Measurements from ENCODE around the gene TNRC6C.
"Not testable (repeated sequence)": the region's sequence is repeated elsewhere in the genome, so short reads cannot be mapped to it uniquely, and the experiment has no call there.

The TNRC6C gene

DNA sequence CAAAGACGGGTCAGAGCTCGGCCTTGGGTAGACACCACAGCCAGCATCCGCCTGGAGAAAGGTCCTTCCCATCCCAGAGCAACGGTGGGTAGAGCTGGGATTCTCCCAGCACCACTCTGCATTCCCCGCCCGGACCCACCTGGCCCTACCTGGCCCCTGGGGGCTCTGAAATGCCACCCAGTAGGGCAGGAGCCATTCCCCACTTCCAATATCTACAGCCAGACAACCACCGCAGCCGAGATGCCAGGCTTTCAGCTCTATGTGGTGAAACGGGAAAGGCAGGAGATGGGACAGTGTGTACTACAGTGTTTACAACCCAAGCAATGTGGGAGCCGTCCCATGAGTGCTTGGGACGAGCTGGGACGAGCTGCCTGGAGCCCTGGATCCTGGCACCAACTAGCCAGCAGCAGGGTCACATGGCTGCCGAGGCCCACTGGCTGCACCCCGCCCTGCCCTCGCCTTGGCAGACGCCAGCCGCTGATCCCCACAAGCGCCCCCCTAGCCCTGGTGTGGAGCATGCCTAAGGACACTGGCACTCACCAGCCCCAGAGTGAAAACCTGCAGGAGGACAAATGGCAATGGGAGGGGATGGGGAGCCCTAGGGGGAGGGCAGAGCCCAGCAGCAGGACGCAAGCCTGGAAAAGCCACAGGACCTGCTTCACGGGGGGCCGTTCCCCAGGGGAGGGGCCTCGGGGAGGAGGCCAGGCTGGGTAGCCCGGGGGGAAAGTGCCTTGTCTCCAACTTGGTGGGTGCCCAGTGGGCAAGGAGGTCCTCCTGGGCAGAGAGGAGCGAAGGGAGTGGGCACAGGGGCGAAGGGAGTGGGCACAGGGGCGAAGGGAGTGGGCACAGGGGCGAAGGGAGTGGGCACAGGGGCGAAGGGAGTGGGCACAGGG, 156.6 kb downstream of the TNRC6C start:
- FAIRE-seq, result no peak

DNA sequence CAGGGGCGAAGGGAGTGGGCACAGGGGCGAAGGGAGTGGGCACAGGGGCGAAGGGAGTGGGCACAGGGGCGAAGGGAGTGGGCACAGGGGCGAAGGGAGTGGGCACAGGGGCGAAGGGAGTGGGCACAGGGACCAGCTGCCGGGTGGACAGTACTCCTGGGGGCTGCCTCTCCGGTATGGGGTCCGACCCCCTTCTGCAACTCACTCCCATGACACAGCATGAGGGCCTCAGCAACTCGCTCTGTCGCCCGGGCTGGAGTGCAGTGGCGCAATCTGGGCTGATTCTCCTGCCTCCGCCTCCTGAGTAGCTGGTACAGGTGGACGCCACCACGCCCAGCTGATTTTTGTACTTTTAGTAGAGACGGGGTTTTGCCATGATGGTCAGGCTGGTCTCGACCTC, 157.3 kb downstream of the TNRC6C start:
- FAIRE-seq, result not testable (repeated sequence)

DNA sequence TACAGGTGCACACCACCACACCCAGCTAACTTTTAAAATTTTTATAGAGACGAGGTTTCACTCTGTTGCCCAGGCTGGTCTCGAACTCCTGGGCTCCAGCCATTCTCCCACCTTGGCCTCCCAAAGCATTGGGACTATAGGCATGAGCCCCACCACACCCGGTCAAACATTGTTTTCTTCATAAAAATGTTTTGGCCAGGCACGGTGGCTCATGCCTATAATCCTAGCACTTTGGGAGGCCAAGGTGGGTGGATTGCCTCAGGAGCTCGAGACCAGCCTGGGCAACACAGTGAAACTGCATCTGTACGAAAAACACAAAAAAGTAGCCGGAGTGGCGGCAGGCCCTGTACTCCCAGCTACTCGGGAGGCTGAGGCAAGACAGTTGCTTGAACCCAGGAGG, 157.9 kb downstream of the TNRC6C start:
- FAIRE-seq, result no peak

DNA sequence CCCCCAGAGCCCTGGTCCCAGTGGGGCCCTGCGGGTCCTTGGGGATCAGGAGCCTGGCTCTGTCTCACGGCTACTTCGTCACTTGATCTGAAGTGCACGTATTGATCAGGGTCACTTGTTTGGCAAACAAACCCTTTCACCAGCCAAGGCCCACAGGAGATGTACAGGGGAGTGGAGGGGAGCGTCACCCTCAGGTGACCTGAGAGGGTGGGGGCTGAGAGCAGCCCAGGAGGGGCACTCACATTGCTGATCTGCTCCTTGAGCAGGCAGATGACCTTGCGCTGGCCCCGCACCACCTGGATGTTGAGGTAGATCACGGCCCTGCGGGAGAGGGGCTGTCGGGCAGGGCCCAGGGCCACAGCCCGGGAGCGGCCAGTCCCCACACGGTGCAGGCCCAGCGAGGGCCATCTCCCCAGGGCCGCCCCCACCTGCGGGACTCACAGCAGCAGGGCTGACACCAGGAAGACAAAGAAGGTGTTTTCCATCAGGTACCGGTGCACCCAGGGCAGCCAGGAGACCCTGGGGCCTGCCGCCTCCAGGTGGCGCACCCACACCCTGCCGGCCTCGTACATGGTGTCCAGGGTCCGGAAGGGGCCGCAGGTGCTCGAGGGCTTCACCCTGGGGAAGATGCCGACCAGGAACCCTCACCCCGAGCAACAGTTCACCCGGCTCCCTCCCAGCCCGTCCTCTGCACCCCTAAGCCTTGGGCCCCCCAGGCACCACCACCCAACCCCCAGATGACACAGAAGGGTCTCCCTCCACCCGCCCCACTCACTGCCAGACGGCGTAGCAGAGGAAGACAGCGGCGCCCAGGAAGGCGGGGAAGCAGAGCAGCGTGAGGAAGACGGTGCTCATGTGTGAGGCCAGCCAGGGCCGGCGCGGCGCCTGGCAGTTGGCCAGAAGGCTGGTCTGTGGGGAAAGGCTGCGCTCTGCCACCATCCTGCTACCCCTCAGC, 158.8 kb downstream of the TNRC6C start:
- FAIRE-seq, result no peak

DNA sequence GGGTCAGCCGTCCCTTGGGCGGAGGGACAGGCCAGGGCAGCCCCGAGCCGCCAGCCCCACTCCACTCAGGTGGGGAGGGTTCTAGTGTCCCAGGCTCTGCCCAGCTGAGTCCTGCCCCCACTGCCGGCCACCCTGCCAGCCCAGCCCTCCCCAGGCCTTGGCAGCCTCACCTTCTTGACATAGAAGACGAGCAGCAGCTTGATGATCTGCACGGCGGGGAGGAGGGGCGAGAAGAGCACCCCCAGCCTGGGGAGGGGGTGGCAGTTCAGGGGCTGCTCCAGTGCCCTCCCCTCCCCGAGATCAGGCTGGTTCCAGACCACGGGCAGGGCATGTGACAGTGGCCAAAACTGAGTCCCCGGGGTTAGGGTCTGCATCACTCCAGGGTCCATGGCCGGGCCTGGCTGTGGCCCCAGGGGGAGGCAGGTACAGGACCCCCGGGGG, 160.3 kb downstream of the TNRC6C start:
- no peak for FAIRE-seq

DNA sequence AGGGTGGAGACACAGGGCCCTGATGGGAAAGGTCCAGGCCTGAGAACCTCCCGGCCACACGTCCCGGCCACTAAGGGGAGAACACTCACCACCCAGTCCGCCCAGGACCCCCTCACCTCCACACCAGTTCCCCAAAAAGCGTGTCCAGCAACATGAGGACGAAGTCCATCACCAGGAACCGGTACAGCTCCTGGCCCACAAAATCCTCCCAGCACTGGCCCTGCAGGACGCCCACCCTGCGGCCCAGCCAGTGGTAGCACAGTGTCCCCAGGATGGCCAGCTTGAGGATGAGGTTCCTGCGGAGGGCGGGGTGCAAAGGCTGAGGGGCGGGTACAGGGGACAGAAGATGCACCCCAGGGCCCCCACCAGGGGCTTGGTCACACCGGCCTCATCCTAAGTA, 162.0 kb downstream of the TNRC6C start:
- FAIRE-seq, result no peak

DNA sequence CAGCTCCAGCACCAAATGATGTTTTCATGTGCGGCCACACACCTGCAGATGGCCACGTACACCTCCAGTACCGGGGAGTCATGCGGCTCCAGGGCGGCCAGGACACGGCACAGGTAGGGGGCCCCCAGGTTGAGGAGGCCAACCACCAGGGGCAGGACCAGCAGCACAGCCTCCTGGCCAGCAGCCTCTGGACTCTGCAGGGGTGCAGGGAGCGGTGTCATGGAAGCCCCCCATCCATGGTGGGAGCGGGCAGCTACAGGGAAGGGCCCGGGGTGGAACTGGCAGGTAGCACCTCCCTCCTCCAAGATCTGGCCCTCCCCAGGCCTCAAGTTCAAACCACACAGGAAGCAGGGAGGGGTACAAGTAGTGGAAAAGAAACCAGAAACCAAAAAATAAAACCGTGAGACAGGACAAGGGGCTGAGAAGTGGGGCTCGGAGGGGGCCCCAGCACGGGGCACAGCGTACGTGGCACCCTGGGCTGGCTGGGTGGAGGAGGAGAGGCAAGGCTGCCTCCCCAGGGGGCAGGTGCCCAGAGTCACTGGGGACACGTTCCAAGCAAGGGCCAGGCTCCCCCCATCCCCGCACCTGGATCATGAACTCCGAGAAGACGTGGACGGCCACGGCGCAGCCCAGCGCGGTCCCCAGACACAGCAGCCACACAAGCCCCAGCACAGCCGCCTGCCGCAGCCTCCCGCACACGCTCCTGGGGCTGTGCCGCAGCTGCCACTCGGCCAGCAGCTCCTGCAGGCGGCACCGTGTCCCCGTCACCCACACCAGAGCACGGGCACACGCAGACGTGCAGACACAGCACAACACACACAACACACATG, 162.7 kb downstream of the TNRC6C start:
- FAIRE-seq, result no peak

DNA sequence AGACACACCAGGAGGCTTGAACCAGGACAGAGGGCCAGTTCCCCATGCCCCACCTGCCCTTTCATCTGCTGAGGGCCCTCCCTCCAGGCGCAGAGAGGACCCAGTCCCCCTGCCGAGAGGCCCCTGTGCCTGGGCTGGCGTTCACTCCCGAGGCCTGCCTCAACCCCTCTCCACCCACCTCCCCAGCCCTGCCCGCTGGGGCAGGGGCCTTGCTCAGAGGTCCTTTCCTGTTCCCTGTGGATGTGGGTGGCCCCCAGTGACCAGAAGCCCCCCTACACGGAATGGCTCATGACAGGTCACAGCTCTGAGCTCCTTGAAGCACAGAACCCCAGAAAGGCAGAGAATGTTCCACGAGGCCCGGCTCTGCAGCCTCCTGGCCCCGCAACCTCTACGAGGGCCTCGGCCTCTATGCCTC, 163.3 kb downstream of the TNRC6C start:
- FAIRE-seq, result no peak

DNA sequence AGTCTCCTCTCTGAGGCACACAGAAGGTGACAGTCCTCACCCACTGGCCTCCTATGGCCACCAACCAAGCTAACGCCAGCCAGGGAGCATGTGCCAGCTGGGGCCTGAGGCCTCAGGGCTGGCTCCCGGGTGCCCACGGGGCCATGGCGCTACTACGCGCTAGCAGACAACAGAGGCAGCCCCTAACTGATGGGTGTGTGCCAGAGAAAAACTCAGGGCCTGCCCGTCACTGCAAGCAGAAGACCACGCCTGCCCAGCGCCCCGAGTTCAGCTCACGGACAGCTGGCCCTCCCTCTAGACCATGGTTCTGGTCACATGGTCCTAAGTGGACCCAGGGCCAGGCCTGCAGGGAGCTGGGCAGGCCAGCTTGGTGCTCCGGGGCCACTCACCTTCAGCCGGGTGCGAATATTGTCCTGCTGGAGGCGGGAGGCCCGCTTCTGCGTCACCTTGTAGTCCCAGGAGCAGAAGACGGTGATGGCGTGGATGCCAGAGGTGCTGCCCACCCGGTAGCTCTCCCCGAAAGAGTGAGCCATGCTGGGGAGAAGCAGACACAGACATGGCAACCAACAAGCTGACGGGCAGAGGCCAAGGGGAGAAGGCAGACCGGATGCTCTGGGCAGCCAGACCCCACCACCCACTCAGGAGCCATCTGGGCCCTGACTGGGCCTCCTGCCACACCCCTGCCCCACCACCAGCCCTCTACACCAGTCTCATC, 163.9 kb downstream of the TNRC6C start:
- FAIRE-seq, result no peak

DNA sequence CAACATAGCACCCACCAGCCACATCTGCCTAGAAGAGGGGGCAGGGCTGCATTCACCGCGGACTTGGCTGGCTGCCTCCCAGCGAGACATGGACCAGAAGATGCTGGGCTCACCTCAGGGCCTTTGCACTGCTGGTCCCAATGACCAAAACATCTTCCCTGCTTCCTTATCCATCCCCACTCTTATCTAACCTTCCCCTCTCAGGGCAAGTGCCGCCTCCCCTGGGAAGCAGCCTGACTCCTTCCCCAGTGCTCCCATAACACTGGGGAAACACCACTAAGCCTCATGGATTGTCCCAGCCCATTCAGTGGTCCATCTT, 164.4 kb downstream of the TNRC6C start:
- FAIRE-seq, result no peak

DNA sequence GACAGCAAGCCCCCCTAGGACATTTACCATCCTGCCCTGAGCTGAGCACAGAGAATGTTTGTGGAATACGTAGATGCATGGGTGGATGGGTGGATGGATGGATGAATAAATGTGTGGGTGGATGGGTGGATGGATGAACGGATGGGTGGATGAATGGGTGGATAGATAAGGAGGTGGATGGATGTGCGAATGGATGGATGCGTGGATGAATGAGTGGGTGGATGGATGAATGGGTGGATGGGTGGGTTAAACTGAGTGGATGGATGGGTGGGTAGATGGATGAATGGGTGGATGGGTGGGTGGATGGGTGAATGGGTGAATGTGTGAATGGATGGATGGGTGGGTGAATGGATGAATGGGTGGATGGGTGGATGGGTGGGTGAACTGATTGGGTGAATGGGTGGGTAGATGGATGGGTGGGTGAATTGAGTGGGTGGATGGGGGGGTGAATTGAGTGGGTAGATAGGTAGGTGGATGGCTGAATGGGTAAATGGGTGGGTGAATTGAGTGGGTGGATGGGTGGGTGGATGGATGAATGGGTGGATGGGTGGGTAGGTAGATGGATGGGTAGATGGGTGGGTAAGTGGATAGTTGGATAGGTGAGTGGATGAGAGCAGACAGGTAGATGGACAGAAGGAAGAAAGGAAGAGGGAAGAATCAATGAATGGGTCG, 164.9 kb downstream of the TNRC6C start:
- FAIRE-seq, result no peak

DNA sequence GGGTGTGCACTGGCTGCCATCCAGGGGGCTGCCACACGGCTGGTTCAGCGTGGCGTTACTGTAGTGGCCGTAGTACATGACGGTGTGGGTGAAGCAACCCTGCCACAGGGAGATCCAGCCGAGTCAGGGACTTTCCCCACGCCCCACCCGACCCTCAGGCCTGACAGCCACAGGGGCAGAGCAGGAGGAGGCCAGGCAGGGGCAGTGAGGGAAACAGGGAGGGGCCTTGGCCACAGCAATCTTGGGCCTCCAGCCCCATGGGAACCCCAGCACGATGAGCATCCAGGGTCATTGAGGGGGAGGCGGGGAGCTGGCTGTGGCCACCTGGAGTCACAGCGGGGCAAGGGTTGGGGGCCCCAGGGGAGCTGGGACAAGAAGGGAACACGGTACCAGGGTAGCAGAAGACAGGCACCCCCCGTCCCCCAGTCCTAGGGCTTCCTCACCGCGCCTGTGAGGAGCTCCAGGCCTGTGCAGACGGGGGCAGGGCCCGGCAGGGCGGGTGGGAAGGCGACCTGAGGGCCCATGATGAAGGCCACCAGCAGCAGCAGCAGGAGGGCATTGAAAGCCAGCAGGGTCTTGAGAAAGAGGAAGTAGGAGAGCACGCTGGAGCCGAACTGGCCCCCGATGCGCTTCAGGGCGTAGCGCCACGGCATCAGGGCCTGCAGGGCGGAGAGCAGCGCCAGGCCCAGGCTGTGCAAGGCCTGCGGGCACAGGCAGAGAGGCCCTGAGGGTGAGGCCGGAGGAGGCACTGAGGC, 165.8 kb downstream of the TNRC6C start:
- FAIRE-seq, result no peak

DNA sequence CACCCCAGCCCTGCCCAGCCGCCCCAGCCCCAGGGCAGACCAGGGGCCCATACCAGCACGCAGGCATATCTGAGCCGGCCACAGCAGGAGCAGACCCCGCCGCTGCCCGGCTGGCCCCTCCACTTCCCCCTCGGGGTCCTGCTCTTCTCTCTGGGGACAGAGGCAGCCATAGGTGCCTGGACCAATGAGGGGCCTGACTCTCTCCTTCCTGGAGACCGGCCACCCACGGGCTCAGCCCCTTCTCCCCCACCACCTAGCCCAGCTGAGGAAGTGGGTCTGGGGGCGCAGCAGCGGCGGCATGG, 166.3 kb downstream of the TNRC6C start:
- no peak for FAIRE-seq

DNA sequence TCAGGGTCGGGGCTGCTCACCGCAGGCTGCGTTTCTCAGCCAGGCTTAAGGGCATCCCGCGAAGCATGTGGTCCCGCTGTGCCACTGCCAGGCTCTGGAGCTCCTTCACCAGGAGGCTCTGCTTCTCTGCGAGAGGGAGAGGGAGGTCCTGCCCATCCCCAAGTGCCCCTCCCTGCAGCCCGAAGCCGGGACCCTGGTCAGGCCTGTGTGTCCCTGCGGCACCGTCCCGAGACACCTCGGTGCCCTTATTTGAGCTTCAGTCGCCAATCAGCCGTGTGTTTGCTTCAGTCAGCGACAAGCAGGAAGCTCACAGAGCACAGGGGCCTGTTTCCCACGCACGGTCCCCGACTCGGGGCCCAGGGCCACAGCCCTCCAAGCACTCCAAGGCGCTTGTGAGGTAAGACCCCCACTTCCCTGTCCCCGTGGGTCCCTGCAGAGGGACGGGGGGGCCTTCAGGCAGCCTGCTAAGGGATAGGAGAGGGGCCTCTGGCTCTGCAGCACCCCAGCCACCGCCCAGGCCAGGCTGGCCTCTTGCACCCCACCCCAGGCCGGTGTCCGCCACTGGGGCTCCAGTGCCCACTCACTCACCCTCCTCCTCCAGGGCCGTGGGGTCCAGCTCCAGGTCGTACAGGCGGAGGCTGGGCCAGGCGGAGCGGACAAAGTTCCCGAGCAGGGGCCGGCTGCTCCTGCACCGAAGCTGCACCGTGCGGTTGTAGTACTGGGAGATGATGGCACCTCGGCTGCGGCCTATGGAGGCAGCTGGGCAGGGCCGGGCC, 166.8 kb downstream of the TNRC6C start:
- no peak for FAIRE-seq

DNA sequence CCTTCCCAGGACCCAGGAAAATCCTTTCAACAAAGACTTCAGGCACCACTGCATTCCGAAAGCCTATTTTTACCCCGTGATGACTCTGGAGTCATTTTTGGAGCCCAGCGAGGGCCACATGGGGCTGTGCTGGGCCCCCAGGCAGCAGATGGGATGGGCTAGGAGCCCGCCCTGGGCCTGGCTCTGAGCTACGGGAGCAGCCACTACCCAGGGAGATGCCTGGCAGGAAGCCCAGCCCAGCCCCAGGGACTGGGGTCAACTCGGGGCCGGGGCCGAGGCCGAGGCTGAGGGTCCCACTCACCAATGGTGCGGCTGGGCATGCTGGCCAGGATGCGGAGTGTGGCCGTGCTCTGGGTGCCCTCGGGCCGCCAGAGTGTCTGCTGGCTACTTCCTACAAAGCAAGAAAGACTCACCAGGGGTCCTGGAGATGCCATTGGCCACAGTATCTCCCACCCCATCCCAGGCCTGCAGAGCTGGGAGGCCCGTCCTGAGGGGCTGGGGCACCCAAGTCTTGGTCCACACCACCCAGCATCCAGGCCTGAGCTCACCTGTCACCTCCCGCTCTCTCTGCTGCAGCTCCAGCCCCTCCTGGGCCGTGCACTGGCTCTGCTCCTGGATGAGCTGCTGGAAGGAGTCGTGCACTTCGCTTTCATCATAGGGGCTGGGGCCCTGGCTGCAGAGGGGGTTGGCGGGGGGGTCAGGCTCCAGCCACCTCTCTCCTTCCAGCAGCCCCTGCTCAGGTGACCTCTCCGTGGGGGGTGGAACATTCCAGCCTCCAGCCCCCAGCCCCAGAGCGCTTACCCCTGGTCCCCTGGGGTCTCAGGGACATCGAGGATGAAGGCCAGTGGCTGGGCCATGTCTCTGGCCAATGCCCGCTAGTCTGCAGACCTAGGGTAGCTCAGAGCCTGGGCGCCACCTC, 167.7 kb downstream of the TNRC6C start:
- no peak for FAIRE-seq

DNA sequence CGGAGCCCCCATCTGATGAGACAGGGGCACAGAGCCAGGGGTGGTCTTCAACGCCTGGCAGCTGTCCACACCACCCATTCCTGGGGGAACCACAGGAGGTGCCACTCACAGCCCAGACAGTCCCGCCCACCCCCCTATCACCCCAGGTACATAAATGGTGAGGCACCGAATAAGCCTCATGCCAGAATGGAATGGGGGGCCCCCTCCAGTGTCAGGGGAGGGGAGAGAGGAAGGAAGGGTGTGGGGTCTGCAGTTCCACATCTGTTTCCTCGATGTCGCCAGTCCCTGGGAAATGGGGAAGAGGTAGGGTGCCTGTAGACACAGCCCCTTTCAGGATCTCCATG, 168.4 kb downstream of the TNRC6C start:
- no peak for FAIRE-seq

DNA sequence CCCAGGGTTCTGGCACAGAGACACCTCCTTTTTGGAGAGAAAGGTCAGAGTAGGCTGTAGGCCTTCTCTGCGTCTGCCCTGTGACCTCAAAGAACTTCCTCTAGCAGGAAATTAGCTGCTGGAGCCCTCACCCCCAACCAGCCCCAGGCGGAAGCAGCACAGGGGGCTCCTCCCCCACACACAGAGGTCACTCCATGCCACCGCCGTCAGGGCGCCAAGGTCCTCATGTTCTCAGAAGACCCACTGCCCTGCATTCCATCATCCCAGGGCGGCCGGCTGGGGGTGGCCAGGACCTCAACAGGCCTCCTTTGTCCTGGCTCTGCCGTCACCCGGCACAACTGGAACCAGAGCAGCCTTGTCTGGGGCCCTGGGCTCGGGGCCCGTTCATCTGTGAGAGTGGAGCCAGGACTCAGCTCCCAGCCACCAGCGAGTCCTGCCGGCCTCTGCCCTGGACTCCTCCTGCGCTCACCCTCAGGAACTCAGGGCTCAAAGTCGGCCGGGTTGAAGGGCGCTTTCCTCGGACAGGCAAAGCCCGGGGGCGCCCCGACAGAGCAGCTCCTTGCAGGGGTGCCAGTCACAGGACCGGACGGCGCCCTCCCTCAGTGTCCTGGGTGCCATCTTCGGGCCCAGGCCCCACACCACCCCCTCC, 168.9 kb downstream of the TNRC6C start:
- no peak for FAIRE-seq

DNA sequence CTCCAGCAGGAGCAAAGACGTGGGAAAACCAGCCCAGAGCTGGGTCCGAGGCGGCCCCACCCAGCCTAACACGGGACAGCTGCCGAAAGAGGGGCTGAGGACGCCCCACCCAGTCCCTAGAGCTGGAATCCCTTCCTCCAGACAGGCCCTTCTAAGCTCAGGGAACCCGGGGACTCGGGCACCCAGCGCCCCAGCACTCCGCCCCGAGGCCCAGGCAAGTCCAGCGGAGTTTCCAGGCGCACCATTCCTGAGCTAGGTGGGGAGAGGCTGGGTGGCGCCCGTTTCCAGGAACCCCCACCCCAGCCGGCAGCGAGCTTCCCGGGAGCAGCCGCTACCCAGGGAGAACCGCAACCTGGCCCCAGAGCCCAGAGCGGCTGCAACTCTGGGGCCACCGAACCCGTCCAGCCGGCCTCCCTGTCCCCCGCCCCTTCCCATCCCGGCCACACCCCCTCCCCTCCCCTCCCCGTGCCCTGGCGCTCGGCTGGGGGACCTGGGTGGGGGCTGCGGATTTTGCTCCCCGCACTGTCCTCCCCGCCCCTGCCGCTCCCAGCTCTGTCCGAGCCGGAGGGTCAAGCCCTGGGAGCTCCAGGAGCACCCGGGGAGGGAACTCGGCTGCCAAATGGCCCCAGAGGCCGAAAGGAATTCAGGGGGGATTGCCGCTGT, 169.5 kb downstream of the TNRC6C start:
- FAIRE-seq, result no peak
